ENCODE data around the gene ATF4.

ATF4 gene

DNA sequence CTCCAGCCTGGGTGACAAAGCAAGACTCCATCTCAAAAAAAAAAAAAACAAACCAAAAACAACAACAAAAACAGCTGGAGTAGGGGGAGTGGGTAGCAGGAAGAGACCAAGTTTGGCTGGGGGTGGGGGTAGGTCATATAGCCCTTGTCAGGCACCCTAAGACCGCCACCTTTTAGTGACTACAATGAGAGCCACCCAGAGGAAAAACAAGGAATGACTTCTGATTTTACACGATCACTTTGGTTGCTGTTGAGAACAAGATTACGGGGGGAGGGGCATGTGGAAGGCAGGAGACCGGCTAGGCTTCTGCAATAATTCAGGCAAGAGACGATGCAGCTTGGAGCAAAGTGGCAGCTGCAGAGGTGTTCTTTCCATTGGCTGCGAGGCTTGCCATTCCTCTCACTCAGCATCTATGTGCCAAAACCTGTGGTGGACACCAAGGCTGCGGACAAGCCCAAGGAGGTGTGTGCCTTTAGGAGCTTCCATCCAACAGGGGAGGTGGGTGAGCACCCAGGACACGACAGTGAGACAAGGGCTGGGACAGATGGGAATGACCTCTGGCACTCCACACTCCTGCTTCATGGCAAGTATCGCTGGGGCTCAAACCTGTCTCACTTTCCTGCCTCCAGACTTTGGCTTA is 10.4 kb downstream of the ATF4 start:
- 81 to 84% methylated on average over 9 of the region's 9 CpGs for WGBS, 2 experiments (ENCODE audit: insufficient coverage in 2 of 2)
- Histone ChIP-seq H3K9me3 (ENCODE audit: control insufficient read depth, low read length) (no peaks in the 10 kb centered on the region), H3K4me3 (ENCODE audit: extremely low read depth, insufficient read depth, low read length, poor library complexity, severe bottlenecking) (no peak overlapping the region), H3K27ac (ENCODE audit: low read depth, low read length, severe bottlenecking) (no peak overlapping the region), H3K36me3 (ENCODE audit: control insufficient read depth, insufficient read depth, low read length) (peaks cover 31% of the 10 kb centered on the region), H3K4me1 (ENCODE audit: control insufficient read depth, insufficient read depth, low read length, poor library complexity, severe bottlenecking) (peaks cover 17% of the 10 kb centered on the region)

DNA sequence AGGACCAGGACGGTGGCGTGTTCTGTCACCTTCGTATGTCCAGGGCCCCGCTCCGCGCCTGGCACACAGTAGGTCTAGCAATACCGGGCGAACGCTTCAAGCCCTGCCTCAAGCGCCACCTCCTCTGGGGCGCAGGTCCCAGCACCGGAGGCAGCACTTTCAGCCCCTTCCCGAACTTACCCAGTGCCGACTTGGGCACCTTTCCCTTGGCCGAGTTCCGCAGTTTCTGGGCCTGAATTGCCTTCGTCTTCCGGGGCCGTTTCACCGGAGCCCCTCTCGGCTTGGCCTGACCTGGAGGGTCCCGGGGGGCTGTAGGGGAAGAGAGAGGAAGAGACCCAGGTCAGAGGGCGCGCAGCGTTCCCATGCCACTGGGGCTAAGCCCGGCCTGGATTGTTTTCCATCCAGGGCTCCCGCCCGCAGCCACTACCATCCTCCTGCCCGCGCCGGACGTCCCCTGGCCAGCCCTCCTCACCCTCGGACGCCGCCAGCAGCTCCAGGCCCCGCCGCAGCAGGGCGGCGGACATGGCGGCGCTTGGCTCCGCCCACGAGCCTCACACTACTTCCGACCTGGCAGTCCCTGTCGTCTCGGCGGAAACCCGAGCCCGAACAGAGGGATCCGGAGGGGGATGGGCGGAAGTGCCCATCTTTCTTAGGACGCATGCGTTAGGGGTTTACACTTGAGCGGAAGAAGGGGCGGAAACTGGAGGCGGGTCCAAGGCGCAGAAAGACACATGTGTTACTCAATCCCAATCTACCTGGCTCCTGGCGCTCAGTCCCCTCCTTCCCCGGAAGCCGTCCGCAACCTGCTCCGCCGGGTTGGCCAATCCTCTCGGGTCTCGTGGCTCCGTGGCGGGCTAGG is 12.1 kb downstream of the ATF4 start, which contains the start of gene RPS19BP1:
RPS19BP1 (minus strand) TSS at position 534 of the 859 bp plus-strand sequence; CDS start at position 524, 10 bp downstream.
- Histone ChIP-seq H3K4me1 (ENCODE audit: control insufficient read depth, insufficient read depth, low read length, poor library complexity, severe bottlenecking) (peaks cover 17% of the 10 kb centered on the region), H3K27ac (ENCODE audit: low read depth, low read length, severe bottlenecking) (peak within 1 kb of the TSS; percentile 23), H3K9me3 (ENCODE audit: control insufficient read depth, low read length) (no peaks in the 10 kb centered on the region), H3K4me3 (ENCODE audit: extremely low read depth, insufficient read depth, low read length, poor library complexity, severe bottlenecking) (peak within 1 kb of the TSS; percentile 94), H3K36me3 (ENCODE audit: control insufficient read depth, insufficient read depth, low read length) (peaks cover 31% of the 10 kb centered on the region)
- 1% methylated on average over 54 to 57 of the region's 67 CpGs for WGBS, 2 experiments (ENCODE audit: insufficient coverage in 2 of 2)

DNA sequence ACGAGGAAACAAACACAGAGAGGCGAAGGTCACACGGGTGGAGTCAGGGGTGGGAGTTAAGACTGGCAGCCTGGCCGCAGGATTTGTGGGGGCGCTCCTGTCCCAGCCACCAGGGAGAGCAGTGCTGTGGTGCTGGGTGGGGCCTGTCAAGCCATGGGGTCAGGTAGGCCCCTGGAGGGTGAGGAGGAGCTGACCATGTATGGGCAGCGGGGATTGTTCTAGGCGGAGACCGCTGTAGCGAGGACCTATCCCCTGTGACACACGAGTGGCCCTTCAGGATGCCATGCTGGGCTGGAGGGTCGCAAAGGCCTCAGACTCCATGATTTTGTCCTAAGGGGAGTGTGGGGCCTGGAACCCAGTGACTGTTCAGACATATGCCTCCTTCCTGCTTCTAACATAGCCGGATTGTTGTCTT is 13.7 kb downstream of the ATF4 start:
- peaks cover 17% of the 10 kb centered on the region for H3K4me1 ChIP-seq (ENCODE audit: control insufficient read depth, insufficient read depth, low read length, poor library complexity, severe bottlenecking)
- whole genome bisulfite sequencing, 2 experiments (ENCODE audit: insufficient coverage in 2 of 2): 85 to 91% methylated on average over 9 to 10 of the region's 12 CpGs
- no peaks in the 10 kb centered on the region for H3K9me3 ChIP-seq (ENCODE audit: control insufficient read depth, low read length)

DNA sequence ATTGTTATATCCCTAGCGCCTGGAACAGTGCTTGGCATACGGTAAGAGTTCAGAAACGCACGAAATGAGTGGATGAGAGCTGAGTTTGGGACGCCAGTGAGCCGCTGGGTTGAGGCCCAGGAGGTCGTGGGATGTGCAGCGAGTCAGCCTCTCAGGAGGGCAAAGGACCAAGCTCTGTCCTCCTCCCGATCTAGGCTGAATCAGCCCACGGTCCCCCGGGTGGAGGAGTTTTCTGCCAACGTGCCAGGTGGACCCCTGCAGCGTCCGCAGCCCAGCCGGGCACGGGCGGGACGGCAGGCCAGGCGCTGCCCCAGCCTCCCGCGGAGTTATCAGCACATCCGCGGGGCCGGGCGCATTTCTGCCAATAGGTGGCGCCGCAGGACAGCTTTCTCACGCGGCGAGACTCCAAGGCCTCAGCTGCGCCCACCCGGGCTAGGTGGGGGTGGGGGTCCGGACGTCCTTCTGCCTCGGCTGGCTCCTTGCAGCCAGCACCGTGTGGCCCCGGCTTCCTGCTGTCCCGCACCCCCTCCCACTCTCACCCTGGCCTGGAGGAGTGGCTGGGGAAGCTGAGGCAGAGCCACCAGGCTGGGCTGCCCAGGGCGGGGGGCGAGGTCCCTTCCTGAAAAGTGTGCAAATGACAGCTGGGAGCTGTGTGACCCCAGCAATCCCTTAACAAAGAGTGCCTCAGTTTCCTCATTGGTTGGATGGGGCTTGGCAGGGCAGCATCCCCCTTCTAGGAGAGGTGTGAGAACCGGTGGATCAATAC is 14.4 kb downstream of the ATF4 start:
- no peak overlapping the region for H3K4me3 ChIP-seq (ENCODE audit: extremely low read depth, insufficient read depth, low read length, poor library complexity, severe bottlenecking)

More for the DNA sequence above, 13.7 kb downstream of the ATF4 start:
- peaks cover 24% of the 10 kb centered on the region for H3K36me3 ChIP-seq (ENCODE audit: control insufficient read depth, insufficient read depth, low read length)
- H3K27ac ChIP-seq (ENCODE audit: low read depth, low read length, severe bottlenecking): no peak overlapping the region
- H3K4me3 ChIP-seq (ENCODE audit: extremely low read depth, insufficient read depth, low read length, poor library complexity, severe bottlenecking): no peak overlapping the region

DNA sequence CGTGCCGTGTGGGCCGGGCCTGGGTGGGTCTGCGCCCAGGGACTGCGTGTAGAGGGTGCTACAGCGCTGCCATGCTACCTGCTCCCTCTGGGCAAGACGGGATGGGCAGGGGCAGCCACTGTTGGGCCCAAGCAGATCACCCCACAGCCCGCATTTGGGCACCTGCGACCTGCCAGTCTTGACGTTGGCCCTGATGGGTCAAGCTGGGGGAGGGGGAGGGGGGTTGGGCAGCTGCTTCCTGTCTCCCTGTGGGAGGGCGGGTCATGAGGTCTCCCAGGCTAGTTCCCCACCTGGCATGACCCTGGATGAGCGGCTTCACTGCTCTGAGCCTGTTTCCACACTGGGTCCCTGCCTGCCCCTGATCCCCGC is 15.0 kb downstream of the ATF4 start:
- H3K27ac ChIP-seq (ENCODE audit: low read depth, low read length, severe bottlenecking): no peak overlapping the region
- H3K4me3 ChIP-seq (ENCODE audit: extremely low read depth, insufficient read depth, low read length, poor library complexity, severe bottlenecking): no peak overlapping the region
- H3K4me1 ChIP-seq (ENCODE audit: control insufficient read depth, insufficient read depth, low read length, poor library complexity, severe bottlenecking): peaks cover 17% of the 10 kb centered on the region
- H3K9me3 ChIP-seq (ENCODE audit: control insufficient read depth, low read length): no peaks in the 10 kb centered on the region
- WGBS, 2 experiments (ENCODE audit: insufficient coverage in 2 of 2): 64 to 68% methylated on average over 6 to 10 of the region's 13 CpGs
- H3K36me3 ChIP-seq (ENCODE audit: control insufficient read depth, insufficient read depth, low read length): peaks cover 13% of the 10 kb centered on the region

More for the DNA sequence above, 14.4 kb downstream of the ATF4 start:
- Histone ChIP-seq H3K4me1 (ENCODE audit: control insufficient read depth, insufficient read depth, low read length, poor library complexity, severe bottlenecking) (peaks cover 17% of the 10 kb centered on the region), H3K9me3 (ENCODE audit: control insufficient read depth, low read length) (no peaks in the 10 kb centered on the region), H3K36me3 (ENCODE audit: control insufficient read depth, insufficient read depth, low read length) (peaks cover 19% of the 10 kb centered on the region), H3K27ac (ENCODE audit: low read depth, low read length, severe bottlenecking) (no peak overlapping the region)
- 15 to 18% methylated on average over 33 to 35 of the region's 41 CpGs for WGBS, 2 experiments (ENCODE audit: insufficient coverage in 2 of 2)

DNA sequence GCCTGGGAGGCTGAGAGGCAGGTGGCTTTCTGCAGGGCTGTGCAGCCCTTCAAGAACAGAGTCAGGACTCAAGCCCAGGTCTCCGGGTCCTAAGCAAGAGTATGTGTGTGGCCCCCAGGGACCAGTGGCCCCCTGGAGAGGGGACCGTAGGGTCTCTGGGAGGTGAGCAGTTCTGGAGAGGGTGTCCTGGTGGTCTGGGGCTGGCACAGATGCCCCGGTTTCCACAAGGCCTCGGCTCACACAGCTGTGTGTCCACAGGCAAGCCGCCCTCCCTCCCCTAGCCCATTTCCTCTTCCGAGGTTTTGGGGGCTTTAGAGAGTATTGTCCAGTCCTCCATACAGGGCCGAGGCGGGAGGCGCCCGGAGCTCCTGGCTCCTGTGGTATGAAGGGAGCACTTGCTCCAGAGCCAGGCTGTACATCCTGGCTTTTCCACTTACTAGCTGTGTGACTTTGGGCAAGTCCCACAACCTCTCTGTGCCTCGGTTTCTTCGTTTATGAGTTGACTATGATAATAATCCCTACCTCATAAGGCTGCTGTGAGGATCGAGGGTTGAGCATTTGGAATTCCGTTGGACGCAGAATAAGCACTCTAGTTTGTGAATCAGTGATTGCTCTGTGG is 15.6 kb downstream of the ATF4 start:
- H3K36me3 ChIP-seq (ENCODE audit: control insufficient read depth, insufficient read depth, low read length): peaks cover 7% of the 10 kb centered on the region
- peaks cover 13% of the 10 kb centered on the region for H3K4me1 ChIP-seq (ENCODE audit: control insufficient read depth, insufficient read depth, low read length, poor library complexity, severe bottlenecking)
- 92 to 96% methylated on average over 11 to 12 of the region's 15 CpGs for WGBS, 2 experiments (ENCODE audit: insufficient coverage in 2 of 2)
- H3K9me3 ChIP-seq (ENCODE audit: control insufficient read depth, low read length): no peaks in the 10 kb centered on the region
- no peak overlapping the region for H3K4me3 ChIP-seq (ENCODE audit: extremely low read depth, insufficient read depth, low read length, poor library complexity, severe bottlenecking)
- H3K27ac ChIP-seq (ENCODE audit: low read depth, low read length, severe bottlenecking): no peak overlapping the region

DNA sequence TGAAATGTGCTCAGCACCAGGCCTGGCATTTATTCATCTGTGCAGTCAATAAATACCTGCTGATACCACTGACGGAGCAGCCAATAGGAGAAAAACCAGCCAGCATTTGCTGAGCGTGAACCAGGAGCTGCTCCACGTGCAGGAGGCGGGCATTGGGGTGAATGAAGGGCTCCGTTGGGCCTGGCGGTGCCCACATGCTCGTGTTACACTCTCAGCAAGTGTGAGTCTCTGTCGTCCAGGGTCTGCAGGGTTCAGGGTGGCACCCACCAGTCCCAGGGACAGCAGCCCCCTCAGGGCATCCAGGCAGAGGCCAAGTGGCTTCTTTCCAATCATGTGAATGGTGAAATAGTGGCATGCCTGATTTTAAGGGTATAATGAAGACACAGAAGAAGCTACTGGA is 16.3 kb downstream of the ATF4 start:
- 89 to 92% methylated on average over 8 of the region's 8 CpGs for WGBS, 2 experiments (ENCODE audit: insufficient coverage in 2 of 2)
- Histone ChIP-seq H3K4me3 (ENCODE audit: extremely low read depth, insufficient read depth, low read length, poor library complexity, severe bottlenecking) (no peak overlapping the region), H3K4me1 (ENCODE audit: control insufficient read depth, insufficient read depth, low read length, poor library complexity, severe bottlenecking) (peaks cover 6% of the 10 kb centered on the region), H3K9me3 (ENCODE audit: control insufficient read depth, low read length) (no peaks in the 10 kb centered on the region), H3K36me3 (ENCODE audit: control insufficient read depth, insufficient read depth, low read length) (no peaks in the 10 kb centered on the region), H3K27ac (ENCODE audit: low read depth, low read length, severe bottlenecking) (no peak overlapping the region)

DNA sequence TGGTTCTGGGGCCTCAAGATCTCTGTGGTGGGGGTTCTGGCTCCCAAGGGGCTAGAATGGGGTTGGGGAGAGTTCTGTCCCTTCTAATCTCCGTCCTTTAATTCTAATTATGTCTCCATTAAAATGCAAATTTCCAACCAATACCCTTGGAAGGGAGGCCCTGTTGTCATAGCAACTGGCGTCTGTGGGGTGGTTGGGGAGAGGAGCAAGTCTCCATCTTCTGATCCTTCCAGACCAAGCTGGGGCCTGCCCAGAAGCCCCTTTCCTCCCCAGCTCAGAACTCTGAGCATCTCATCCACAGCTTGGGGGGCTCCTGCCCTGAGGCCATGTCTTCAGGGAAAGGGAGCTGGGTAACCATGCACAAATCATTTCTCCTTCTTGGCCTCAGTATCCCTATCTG is 17.6 kb downstream of the ATF4 start:
- Histone ChIP-seq H3K4me1 (ENCODE audit: control insufficient read depth, insufficient read depth, low read length, poor library complexity, severe bottlenecking) (peaks cover 4% of the 10 kb centered on the region), H3K4me3 (ENCODE audit: extremely low read depth, insufficient read depth, low read length, poor library complexity, severe bottlenecking) (no peak overlapping the region), H3K36me3 (ENCODE audit: control insufficient read depth, insufficient read depth, low read length) (no peaks in the 10 kb centered on the region), H3K27ac (ENCODE audit: low read depth, low read length, severe bottlenecking) (no peak overlapping the region), H3K9me3 (ENCODE audit: control insufficient read depth, low read length) (no peaks in the 10 kb centered on the region)
- WGBS, 2 experiments (ENCODE audit: insufficient coverage in 2 of 2): no CpG with 5 or more reads among the region's 2 CpGs

DNA sequence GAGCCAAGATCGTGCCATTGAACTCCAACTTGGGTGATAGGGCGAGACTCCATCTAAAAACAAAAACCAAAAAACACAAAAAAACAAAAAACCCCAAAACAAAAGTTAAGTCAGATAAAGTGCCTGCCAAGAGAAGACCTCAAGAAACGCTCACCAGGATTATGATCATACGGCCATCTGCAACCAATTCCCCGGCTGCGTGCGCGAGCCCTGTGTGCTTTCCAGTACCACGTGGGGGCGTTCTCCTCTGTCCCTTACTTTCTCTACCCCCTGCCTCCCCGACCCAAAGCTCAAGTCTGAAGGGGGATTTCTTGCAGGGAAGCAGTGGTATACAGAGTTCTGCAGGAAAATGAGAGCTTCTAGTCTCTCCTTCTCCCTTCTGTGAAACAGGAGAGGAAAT is 22.7 kb downstream of the ATF4 start:
- Histone ChIP-seq H3K9me3 (ENCODE audit: control insufficient read depth, low read length) (no peaks in the 10 kb centered on the region), H3K36me3 (ENCODE audit: control insufficient read depth, insufficient read depth, low read length) (no peaks in the 10 kb centered on the region), H3K27ac (ENCODE audit: low read depth, low read length, severe bottlenecking) (no peak overlapping the region), H3K4me3 (ENCODE audit: extremely low read depth, insufficient read depth, low read length, poor library complexity, severe bottlenecking) (no peak overlapping the region), H3K4me1 (ENCODE audit: control insufficient read depth, insufficient read depth, low read length, poor library complexity, severe bottlenecking) (peaks cover 14% of the 10 kb centered on the region)
- 30 to 55% methylated on average over 3 to 7 of the region's 11 CpGs for WGBS, 2 experiments (ENCODE audit: insufficient coverage in 2 of 2)

Data from mesodermal cell (in vitro differentiated cells).